Karpas-422 (cell line): ENCODE data around the gene ATF4. TPM values are rescaled to one million over a fixed set of nuclear protein-coding genes. Genes with fewer than 3 reads are reported as not detected.
A peak's percentile ranks its signal among the peaks of the same experiment; 100 is the strongest.

Experiments used
- DNase-seq: peaks from one replicate; pipeline ENCODE4 v3.0.0-alpha.2; 2015
- H2AFZ ChIP-seq: fragments of 200-600 bp; sonication (generic); 2 replicates; pipeline ENCODE4 v1.6.1; 2014; ENCODE audit warnings: antibody characterized with exemption, low read length, mixed read lengths
- H3K27ac ChIP-seq: fragments of 200-600 bp; sonication (generic); 2 replicates; pipeline ENCODE4 v1.5.1; 2014; ENCODE audit warnings: mild to moderate bottlenecking, low read length, moderate library complexity
- H3K27me3 ChIP-seq: fragments of 200-600 bp; sonication (generic); 2 replicates; pipeline ENCODE4 v1.6.1; 2014; ENCODE audit warnings: low read length, mixed read lengths
- H3K36me3 ChIP-seq: fragments of 200-600 bp; sonication (generic); 2 replicates; pipeline ENCODE4 v1.6.1; 2014; ENCODE audit warnings: low read length, mixed read lengths; ENCODE audit not compliant: insufficient read depth
- H3K4me1 ChIP-seq: fragments of 200-600 bp; sonication (generic); 2 replicates; pipeline ENCODE4 v1.6.1; 2014; ENCODE audit warnings: mild to moderate bottlenecking, low read length, mixed read lengths
- H3K4me2 ChIP-seq: fragments of 200-600 bp; sonication (generic); 2 replicates; pipeline ENCODE4 v1.6.1; 2014; ENCODE audit warnings: low read length, low read depth, mild to moderate bottlenecking; ENCODE audit not compliant: poor library complexity, severe bottlenecking
- H3K4me3 ChIP-seq: fragments of 200-600 bp; sonication (generic); 2 replicates; pipeline ENCODE4 v1.5.1; 2014; ENCODE audit warnings: mild to moderate bottlenecking, antibody characterized with exemption, low read length, mixed read lengths
- H3K79me2 ChIP-seq: fragments of 200-600 bp; sonication (generic); 2 replicates; pipeline ENCODE4 v1.6.1; 2014; ENCODE audit warnings: mild to moderate bottlenecking, low read length, mixed read lengths
- H3K9ac ChIP-seq: fragments of 200-600 bp; sonication (generic); 2 replicates; pipeline ENCODE4 v1.6.0; 2014; ENCODE audit warnings: low read length
- H3K9me2 ChIP-seq: fragments of 200-600 bp; sonication (generic), shearing (Covaris generic); replicated peaks from 2 replicates; pipeline ENCODE4 v1.6.0; 2014; ENCODE audit warnings: mild to moderate bottlenecking, low read length, moderate library complexity; ENCODE audit not compliant: insufficient read depth
- H3K9me3 ChIP-seq: fragments of 300-700, 200-600 bp; sonication (generic); 2 replicates; pipeline ENCODE4 v1.6.1; 2014; ENCODE audit warnings: low read length, mixed read lengths
- H4K20me1 ChIP-seq: fragments of 200-600 bp; sonication (generic); 2 replicates; pipeline ENCODE4 v1.6.1; 2014; ENCODE audit warnings: mild to moderate bottlenecking, antibody characterized with exemption, low read length, low read depth; ENCODE audit not compliant: insufficient read depth
- total RNA-seq: library from RNA; depleted of rRNA; stranded (reverse); fragments of >200 nt; shearing (Covaris generic); gene quantifications from 2 replicates; pipeline ENCODE4 v1.2.3, GENCODE V29; 2014; ENCODE audit warnings: low replicate concordance

The ATF4 gene
- total RNA-seq, 1 experiment from 2014 or later = 543 TPM

GRCh38 chr22:39565414-39565944 lies 45.1 kb downstream of the ATF4 start:
- H3K36me3 ChIP-seq = no peaks in the 10 kb centered on the region
- no peaks in the 10 kb centered on the region for H3K27me3 ChIP-seq
- H3K9me2 ChIP-seq = no peaks in the 10 kb centered on the region
- H3K4me2 ChIP-seq = no peak overlapping the region
- H3K4me1 ChIP-seq = no peaks in the 10 kb centered on the region
- H3K9me3 ChIP-seq = peaks cover 5% of the 10 kb centered on the region; the same call in 1 of the 2 replicates
- H3K9ac ChIP-seq = no peak overlapping the region
- H2AFZ ChIP-seq = no peak overlapping the region
- no peaks in the 10 kb centered on the region for H3K79me2 ChIP-seq
- no peak for DNase-seq
- no peak overlapping the region for H3K4me3 ChIP-seq
- no peak overlapping the region for H3K27ac ChIP-seq
- no peaks in the 10 kb centered on the region for H4K20me1 ChIP-seq

- Histone ChIP-seq H3K9me3 (peaks cover 5% of the 10 kb centered on the region; the same call in 1 of the 2 replicates), H3K79me2 (no peaks in the 10 kb centered on the region), H3K4me1 (no peaks in the 10 kb centered on the region), H3K4me2 (no peak overlapping the region), H3K9me2 (no peaks in the 10 kb centered on the region), H3K36me3 (no peaks in the 10 kb centered on the region), H4K20me1 (no peaks in the 10 kb centered on the region), H3K27me3 (no peaks in the 10 kb centered on the region), H3K27ac (no peak overlapping the region), H3K4me3 (no peak overlapping the region), H3K9ac (no peak overlapping the region), H2AFZ (no peak overlapping the region)
- peak; percentile 48 for DNase-seq
Observed at GRCh38 chr22:39567135-39567946, 47.0 kb downstream of the ATF4 start.

DNA sequence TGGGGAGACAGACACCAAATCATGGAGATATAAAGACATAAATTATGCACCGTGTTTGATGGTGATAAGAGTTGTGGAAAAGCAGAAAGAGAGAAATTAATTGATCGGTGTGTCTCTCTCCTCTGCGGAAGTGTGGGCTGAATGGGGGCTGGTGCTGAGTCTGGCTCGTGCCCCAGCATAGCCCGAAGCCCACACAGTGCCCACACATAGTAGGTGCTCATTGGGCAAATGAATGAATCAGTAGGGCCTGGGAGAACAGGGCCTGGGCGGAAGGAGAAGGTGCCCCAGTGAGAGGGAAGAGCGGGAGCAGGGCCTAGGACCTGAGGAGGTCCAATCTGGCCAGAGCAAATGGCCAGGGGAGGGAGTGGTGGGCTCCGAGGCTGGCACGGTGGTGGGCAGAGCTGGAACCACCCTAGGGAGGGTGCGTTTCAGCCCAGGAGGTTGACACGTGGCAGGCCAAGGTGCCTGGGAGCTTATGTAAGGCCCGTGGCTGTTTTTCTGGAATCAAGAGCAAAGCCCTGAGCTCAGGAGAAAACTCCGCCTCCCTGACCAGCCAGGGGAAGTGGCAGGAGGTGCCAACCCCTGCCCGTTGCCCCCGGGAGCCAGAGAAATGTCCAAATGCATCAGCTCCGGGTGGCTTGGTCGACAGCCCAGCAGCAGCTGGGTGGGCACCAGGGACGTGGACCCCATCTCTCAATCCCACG lies 48.1 kb downstream of the ATF4 start:
- no peak overlapping the region for H3K27ac ChIP-seq
- no peak overlapping the region for H3K4me2 ChIP-seq

GRCh38 chr22:39569066-39569465 lies 48.7 kb downstream of the ATF4 start:
- no peaks in the 10 kb centered on the region for H3K36me3 ChIP-seq
- no peaks in the 10 kb centered on the region for H3K4me1 ChIP-seq
- no peak overlapping the region for H3K9ac ChIP-seq
- no peaks in the 10 kb centered on the region for H4K20me1 ChIP-seq
- no peaks in the 10 kb centered on the region for H3K9me2 ChIP-seq
- H2AFZ ChIP-seq = no peak overlapping the region
- H3K79me2 ChIP-seq = no peaks in the 10 kb centered on the region
- no peaks in the 10 kb centered on the region for H3K27me3 ChIP-seq
- no peak for DNase-seq
- H3K4me2 ChIP-seq = no peak overlapping the region
- H3K27ac ChIP-seq = no peak overlapping the region
- peaks cover 1% of the 10 kb centered on the region; the same call in 1 of the 2 replicates for H3K9me3 ChIP-seq
- no peak overlapping the region for H3K4me3 ChIP-seq

More for the DNA sequence above, 48.1 kb downstream of the ATF4 start:
- Histone ChIP-seq H3K9me2 (no peaks in the 10 kb centered on the region), H3K79me2 (no peaks in the 10 kb centered on the region), H3K4me3 (no peak overlapping the region), H3K27me3 (no peaks in the 10 kb centered on the region), H4K20me1 (no peaks in the 10 kb centered on the region), H3K36me3 (no peaks in the 10 kb centered on the region), H3K9me3 (peaks cover 5% of the 10 kb centered on the region; the same call in 1 of the 2 replicates), H3K9ac (no peak overlapping the region), H3K4me1 (no peaks in the 10 kb centered on the region), H2AFZ (no peak overlapping the region)
- no peak for DNase-seq

DNA sequence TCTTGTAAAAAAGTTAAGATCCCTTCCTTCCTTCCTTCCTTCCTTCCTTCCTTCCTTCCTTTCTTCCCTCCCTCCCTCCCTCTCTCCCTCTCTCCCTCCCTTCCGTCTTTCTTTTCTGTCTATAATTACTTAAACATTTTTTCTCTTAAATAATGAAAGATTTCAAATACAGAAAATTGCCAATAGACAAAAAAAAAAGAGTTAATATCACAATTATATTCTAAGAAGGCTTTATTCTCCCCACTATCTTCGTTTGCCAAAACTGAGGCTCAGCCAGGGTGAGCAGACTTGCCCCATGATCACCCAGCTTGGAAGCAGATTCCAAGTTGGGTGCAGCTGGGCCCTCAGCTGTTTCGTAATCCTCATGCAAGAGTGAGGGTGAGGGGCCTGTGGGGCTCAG lies 49.9 kb downstream of the ATF4 start:
- H3K4me2 ChIP-seq = no peak overlapping the region
- H3K27me3 ChIP-seq = no peaks in the 10 kb centered on the region
- no peak overlapping the region for H3K9ac ChIP-seq
- H3K27ac ChIP-seq = no peak overlapping the region
- DNase-seq = no peak
- no peak overlapping the region for H2AFZ ChIP-seq
- H3K36me3 ChIP-seq = no peaks in the 10 kb centered on the region
- no peaks in the 10 kb centered on the region for H3K79me2 ChIP-seq
- H4K20me1 ChIP-seq = no peaks in the 10 kb centered on the region
- no peaks in the 10 kb centered on the region for H3K9me3 ChIP-seq
- no peaks in the 10 kb centered on the region for H3K9me2 ChIP-seq
- H3K4me3 ChIP-seq = no peak overlapping the region
- H3K4me1 ChIP-seq = no peaks in the 10 kb centered on the region

- Histone ChIP-seq H3K9me2 (no peaks in the 10 kb centered on the region), H4K20me1 (no peaks in the 10 kb centered on the region), H3K36me3 (no peaks in the 10 kb centered on the region), H3K9me3 (no peaks in the 10 kb centered on the region), H3K9ac (no peak within 1 kb of the TSS), H3K79me2 (no peaks in the 10 kb centered on the region), H3K4me1 (no peaks in the 10 kb centered on the region), H3K4me3 (no peak within 1 kb of the TSS), H3K27ac (no peak within 1 kb of the TSS), H2AFZ (no peak within 1 kb of the TSS), H3K27me3 (no peaks in the 10 kb centered on the region), H3K4me2 (no peak within 1 kb of the TSS)
- no peak for DNase-seq
Observed at GRCh38 chr22:39570665-39571064, 50.3 kb downstream of the ATF4 start, which contains the start of gene CACNA1I. Gene CACNA1I (plus strand): TSS chr22:39570753. CDS start chr22:39570753, 0 bp downstream.

- Histone ChIP-seq H3K36me3 (no peaks in the 10 kb centered on the region), H3K79me2 (no peaks in the 10 kb centered on the region)
Observed at GRCh38 chr22:39571538-39571937, 51.2 kb downstream of the ATF4 start.

More at GRCh38 chr22:39571538-39571937, 51.2 kb downstream of the ATF4 start:
- Histone ChIP-seq H3K9me2 (no peaks in the 10 kb centered on the region), H3K27ac (no peak overlapping the region), H2AFZ (no peak overlapping the region), H3K4me2 (no peak overlapping the region), H3K4me1 (no peaks in the 10 kb centered on the region), H3K9ac (no peak overlapping the region), H4K20me1 (no peaks in the 10 kb centered on the region), H3K4me3 (no peak overlapping the region), H3K27me3 (no peaks in the 10 kb centered on the region), H3K9me3 (no peaks in the 10 kb centered on the region)
- DNase-seq = no peak
